Measurements from ENCODE around the gene ARL3. TPM values are rescaled to one million over a fixed set of nuclear protein-coding genes. Genes with fewer than 3 reads are reported as not detected.

Gene ARL3
- total RNA-seq, 1 experiment from 2014 or later: 20.7 TPM

- ChIA-PET POLR2A (interaction anchor here (0.5 to 1.1 kb wide), 5 partner anchors 13 to 96 kb away, joined by 3 to 16 read pairs (median 5); no protein-coding TSS in a partner anchor), CTCF (interaction anchor here (0.5 to 1.3 kb wide), 7 partner anchors 15 to 143 kb away, joined by 3 to 6 read pairs (median 4); partner anchors contain the start of gene ACTR1A)
- ATAC-seq (peak; percentile 46), DNase-seq (ENCODE audit: low read depth, low spot score) (peak; percentile 71)
- peaks cover 9% of the 10 kb centered on the region; the same call in 1 of the 2 replicates for H3K36me3 ChIP-seq (ENCODE audit: control insufficient read depth, insufficient read depth, low read length)
- H3K27me3 ChIP-seq (ENCODE audit: control insufficient read depth, insufficient read depth, low read length): no peaks in the 10 kb centered on the region
- H3K4me1 ChIP-seq (ENCODE audit: control insufficient read depth, insufficient read depth, low read length): peaks cover 32% of the 10 kb centered on the region
- intact Hi-C loops (cut with micrococcal nuclease; ENCODE audit: unreplicated experiment): loop anchor here (5.0 kb wide), 1 partner anchor 143 kb away; the partner anchor contains the start of genes ACTR1A and SUFU
- BruUV-seq (replicated peaks): no TSS peak
- TF ChIP-seq REST (IDR thresholded peaks at IDR 0.05; ENCODE audit: insufficient read depth in 1 of 2, low read depth in 2 of 2, low read length in 1 of 2) (peak in 1 of 2 experiments; percentile 55; a peak in 1 of 4 replicates), CTCF (IDR thresholded peaks at IDR 0.05) (no peak; the same call in 1 of the 2 replicates)
- no peaks in the 10 kb centered on the region for H3K9me3 ChIP-seq (ENCODE audit: control insufficient read depth, insufficient read depth, low read depth, low read length)
- peak overlapping the region; percentile 69 to 86 for H3K4me3 ChIP-seq (ENCODE audit: low read depth in 2 of 2, low read length in 2 of 2)
- in situ Hi-C loops (cut with HindIII; ENCODE audit: low pct_unique_long_range_greater_than_20kb, low sequenced_read_pairs): no loop called here
- peak overlapping the region; percentile 88 for H3K27ac ChIP-seq (ENCODE audit: low read length)
Measured at GRCh38 chr10:102644646-102645387, 69.4 kb downstream of the ARL3 start.

- ChIA-PET POLR2A (interaction anchor here (0.6 to 1.1 kb wide), 3 partner anchors 13 to 97 kb away, joined by 3 to 5 read pairs (median 4); no protein-coding TSS in a partner anchor), CTCF (interaction anchor here (0.5 to 1.3 kb wide), 5 partner anchors 16 to 138 kb away, joined by 3 to 6 read pairs (median 4); no protein-coding TSS in a partner anchor)
- in situ Hi-C loops (cut with HindIII; ENCODE audit: low pct_unique_long_range_greater_than_20kb, low sequenced_read_pairs): no loop called here
- Histone ChIP-seq H3K36me3 (ENCODE audit: control insufficient read depth, insufficient read depth, low read length) (peaks cover 9% of the 10 kb centered on the region; the same call in 1 of the 2 replicates), H3K27ac (ENCODE audit: low read length) (peak within 1 kb of the TSS; percentile 94), H3K9me3 (ENCODE audit: control insufficient read depth, insufficient read depth, low read depth, low read length) (no peaks in the 10 kb centered on the region), H3K4me3 (ENCODE audit: low read depth in 2 of 2, low read length in 2 of 2) (peak within 1 kb of the TSS; percentile 69 to 86), H3K4me1 (ENCODE audit: control insufficient read depth, insufficient read depth, low read length) (peaks cover 28% of the 10 kb centered on the region), H3K27me3 (ENCODE audit: control insufficient read depth, insufficient read depth, low read length) (no peaks in the 10 kb centered on the region)
- TF ChIP-seq POLR2AphosphoS5 (IDR thresholded peaks at IDR 0.05; ENCODE audit: low read depth, low read length) (no peak; the same call in 1 of the 2 replicates), SIN3A (IDR thresholded peaks at IDR 0.05; ENCODE audit: borderline replicate concordance, insufficient read depth, low read depth, low read length) (0 out of 2 replicates have a peak, but pooled peaks have one; percentile 39)
- BruUV-seq (replicated peaks): no TSS peak
- ATAC-seq: peak; percentile 42
- DNase-seq (ENCODE audit: low read depth, low spot score): no peak
- intact Hi-C loops (cut with micrococcal nuclease; ENCODE audit: unreplicated experiment): loop anchor here (5.0 kb wide), 1 partner anchor 142 kb away; the partner anchor contains the start of genes ACTR1A and SUFU
Measured at GRCh38 chr10:102644066-102644645, 70.0 kb downstream of the ARL3 start, which contains the start of gene TRIM8. Gene TRIM8, plus strand, starts transcription at chr10:102644479. Its CDS starts 139 bp downstream, at chr10:102644618.
